Activated gamma-delta T cell treated with Interleukin-2 at 50 U/mL for 16 hours (primary cell): Measurements from ENCODE around the gene ITGB3.
"Not testable (repeated sequence)": the region's sequence is repeated elsewhere in the genome, so short reads cannot be mapped to it uniquely, and the experiment has no call there.

Experiments
- DNase-seq: peaks from one replicate; pipeline ENCODE4 v3.0.0-alpha.2; 2020

The ITGB3 gene

GRCh38 chr17:47253541-47254402 lies at the start of gene ITGB3:
TSS of gene ITGB3 (plus strand) at chr17:47253827. CDS start at chr17:47253862, 35 bp downstream.
- DNase-seq: peak; percentile 59

DNA sequence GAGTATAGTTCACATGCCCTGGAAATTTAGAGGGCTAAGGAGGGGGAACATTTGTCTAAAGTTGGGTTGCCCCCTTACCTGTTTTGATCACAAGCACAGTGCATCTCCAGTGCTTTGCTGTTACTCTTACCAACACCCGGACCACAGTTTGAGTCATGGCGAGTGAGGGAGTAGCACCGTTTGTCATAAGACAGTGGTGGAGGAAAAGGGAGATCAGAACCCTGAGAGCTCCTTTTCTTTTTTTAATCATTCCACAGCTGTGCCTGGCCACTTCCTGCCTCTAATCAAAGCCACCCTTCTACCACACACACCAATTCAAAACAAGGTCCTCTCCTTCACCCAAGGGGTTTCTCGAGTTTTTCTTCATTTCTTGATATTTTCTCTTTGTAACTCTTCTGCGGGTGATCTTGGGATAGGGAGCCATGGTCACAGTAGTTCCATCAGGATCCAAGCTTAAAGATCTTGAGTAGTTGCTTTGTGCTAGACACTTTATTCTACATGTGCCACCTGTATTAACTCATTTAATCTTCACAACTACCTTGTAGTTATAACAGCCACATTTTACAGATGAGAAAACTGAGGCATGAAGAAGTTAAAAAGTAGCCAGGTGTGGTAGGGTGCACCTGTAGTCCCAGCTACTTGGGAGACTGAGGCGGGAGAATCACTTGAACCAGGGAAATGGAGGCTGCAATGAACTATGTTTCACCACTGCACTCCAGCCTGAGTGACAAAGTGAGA lies 49.5 kb upstream of the ITGB3 start:
- DNase-seq: peak; percentile 43

DNA sequence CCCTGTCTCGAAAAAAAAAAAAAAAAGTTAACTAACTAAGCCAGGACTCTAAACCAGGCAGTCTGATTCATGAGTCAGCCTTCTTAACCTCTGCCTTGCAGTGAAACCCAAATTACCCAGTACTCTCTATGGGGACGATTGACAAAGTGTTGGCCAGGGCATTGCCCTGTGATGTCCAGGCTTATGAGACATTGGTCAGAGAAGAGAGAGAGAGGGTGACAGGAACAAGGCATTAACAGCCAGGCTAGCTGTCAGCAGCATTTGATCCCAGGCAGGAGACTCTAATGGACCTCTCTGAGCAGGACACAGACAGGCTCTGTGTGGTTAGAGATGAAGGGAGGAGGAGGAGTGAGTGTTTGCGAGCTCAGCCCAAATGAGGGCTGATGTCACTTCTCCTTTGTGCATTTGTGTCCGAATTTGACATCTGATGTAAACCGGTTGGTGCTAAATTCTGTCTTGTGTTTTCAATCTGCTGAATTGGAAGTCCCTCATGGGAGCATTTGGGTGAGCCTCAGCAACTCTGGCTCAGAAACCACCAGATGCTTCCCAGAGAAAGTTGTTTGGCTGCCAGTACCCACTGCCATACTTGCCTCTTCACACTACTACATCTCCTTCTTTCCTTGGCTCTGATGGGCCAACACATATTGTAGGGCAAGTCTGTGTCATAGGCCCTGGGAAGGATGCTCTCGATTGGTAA lies 48.8 kb upstream of the ITGB3 start:
- peak; percentile 21 for DNase-seq

- peak; percentile 49 for DNase-seq
These were observed 48.1 kb upstream of the ITGB3 start for GRCh38 chr17:47205419-47205963.

DNA sequence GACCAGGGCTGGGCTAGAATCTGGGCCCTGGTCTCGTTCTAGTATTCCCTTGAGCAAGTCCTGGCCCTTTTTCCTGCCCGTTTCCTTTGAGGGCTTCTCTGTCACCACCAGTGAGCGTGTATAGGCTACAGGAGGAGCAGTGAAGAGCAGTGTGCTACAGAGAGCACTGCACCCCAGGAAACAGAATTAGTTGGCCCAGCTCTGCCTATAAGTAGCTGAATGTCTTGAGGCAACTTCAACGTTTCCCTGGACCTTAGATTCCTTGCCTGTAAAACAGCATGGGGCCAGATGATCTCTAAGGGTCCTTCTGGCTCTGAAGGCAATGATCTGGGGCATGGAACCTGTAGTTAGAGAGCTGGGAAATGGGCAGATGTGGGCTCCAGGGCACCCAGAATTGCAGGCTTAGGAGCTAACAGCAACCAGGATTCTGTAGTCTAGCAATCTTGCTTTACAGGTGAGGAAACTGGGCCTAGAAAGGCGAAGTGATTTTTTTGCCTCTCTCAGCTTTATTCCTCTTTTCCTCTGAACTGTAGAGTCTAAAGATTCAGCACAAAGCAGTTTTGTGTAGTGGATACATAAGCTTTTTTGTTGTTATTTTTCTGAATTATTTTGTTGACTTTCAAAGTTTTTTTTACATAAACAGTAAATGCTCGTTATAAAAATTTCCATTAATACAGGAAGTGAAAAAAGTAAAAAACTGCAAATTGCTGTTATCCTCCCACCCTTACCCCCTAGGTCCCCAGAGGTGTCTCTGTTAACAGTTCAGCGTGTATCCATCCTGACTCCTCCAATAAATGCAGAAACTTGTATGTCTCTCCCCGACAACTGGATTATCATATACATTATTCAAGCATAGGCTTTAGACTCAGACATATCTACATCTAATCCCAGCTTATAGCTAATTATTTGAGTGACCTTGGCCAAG lies 46.2 kb upstream of the ITGB3 start:
- DNase-seq: no peak

DNA sequence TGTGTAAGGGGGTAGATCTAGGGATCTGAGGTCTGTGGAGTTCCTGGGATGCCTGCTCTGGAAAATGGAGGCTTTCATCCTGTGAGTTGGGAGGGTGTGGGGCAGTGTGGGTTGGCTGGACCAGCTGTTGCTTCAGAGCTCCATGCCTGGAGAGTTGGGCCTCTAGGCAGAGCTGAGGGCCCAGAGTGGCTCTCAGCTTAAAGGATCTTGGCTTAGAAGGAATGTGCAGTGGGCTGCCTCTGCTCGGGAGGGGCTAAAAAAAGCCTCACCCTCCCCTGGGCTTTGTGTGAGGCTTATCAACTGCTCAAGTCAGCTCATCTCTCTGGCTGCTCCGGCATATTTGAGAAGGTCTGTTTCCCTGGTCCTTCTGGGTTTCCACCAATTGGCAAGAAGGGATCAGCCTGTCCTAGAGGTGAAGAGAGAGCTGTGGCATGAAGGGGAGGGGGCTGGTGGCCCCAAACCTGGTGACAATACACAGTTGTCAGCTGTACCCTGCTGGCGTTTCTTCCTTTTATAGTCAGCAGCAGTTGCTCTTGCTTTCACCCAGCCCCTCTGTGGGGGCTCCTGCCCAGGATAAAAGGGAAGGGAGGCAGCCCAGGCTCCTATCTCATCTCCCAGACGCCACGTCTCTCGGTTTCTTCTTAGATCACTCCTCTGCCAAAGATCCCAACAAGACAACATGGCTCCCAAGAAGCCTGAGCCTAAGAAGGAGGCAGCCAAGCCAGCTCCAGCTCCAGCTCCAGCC lies 44.7 kb upstream of the ITGB3 start, which contains the start of gene MYL4:
TSS of gene MYL4 (plus strand) at position 605 of the 745 bp plus-strand sequence. CDS start at position 680, 75 bp downstream.
- DNase-seq: no peak

DNA sequence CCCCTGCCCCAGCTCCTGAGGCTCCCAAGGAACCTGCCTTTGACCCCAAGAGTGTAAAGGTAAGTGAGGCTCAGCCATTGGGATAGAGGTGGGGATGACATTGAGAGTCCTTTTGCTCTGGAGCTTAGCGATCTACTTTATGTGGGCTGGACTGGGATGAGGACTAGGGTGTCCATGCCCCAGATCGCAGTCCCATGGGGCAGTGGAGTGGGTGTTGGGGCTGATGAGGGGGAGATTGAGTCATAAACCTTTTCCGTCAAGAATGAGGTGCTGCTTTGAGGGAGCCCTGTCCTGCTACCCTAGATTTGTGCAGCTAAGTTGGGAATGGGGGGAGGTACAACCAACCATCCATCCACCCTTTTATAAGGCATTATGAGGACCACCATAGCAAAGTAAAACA lies 44.1 kb upstream of the ITGB3 start:
- DNase-seq: no peak

- no peak for DNase-seq
These were observed 43.5 kb upstream of the ITGB3 start for GRCh38 chr17:47210105-47210504.

DNA sequence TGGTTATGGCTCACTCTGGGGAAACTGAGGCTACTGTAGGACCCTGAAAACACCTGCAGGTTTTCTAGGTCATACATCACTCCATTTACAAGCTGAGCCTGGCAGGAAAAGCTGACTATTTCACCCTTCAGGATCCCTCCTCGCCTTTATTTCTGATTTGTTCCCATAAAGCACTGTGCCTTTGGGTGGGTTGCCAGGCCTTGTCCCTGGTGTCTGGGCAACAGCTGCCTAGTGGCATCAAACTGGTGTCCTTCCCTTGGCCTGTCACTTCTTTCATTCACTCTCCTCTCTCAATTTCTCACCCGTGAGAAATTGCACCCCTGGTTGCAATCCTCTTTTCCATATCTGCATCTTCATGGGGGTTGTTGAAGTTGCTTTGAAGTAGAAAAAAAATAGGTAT lies 42.8 kb upstream of the ITGB3 start:
- no peak for DNase-seq

GRCh38 chr17:47212458-47212857 lies 41.2 kb upstream of the ITGB3 start:
- DNase-seq: no peak

DNA sequence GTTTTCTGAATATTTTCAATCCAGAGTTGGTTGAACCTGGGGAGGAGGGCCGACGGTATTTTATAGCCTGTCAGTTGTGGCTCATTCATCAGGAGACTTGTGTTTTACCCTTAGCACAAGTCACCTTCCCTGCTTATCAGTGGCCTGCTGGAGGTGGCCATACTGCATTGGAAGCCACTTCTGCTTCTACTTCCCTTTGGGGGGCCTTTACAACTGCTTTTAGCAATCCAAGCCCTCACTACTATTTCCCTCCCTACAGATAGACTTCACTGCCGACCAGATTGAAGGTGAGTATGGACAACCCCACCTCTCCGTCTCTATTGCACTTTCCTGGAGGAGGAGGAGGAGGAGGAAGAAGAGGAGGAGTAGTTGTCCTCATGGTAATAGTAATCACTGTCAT lies 40.1 kb upstream of the ITGB3 start:
- DNase-seq: no peak

DNA sequence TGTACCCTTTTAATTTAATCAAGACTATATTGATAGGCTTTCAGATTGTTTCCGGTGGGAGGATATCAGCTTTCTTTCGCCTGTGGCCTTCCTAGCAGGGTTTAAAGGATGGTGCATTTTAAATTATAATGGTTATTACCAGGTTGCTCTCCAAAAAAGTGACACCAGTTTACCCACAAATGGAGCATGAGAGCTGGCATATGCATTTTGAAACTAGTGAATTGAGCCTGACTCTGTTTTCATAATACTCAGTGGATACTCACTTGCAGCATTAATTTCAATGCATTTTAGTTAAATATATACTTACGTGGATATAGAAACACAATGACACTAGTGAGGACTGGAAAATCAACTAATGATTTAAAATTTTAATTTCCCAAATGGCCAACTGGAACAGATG lies 38.7 kb upstream of the ITGB3 start:
- DNase-seq: no peak

DNA sequence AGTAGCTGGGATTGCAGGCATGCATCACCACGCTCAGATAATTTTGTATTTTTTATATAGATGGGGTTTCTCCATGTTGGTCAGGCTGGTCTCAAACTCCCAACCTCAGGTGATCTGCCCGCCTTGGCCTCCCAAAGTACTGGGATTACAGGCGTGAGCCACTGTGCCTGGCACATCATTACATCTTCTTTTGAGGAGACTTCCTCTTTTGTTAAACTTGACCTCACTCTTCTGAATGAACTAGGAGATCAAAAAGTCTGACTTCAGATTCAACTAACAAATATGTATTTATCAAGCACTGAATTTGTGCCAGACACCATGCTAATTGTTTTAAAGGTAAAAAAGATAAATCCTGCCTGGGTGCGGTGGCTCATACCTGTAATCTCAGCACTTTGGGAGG lies 36.8 kb upstream of the ITGB3 start:
- DNase-seq: not testable (repeated sequence)

DNA sequence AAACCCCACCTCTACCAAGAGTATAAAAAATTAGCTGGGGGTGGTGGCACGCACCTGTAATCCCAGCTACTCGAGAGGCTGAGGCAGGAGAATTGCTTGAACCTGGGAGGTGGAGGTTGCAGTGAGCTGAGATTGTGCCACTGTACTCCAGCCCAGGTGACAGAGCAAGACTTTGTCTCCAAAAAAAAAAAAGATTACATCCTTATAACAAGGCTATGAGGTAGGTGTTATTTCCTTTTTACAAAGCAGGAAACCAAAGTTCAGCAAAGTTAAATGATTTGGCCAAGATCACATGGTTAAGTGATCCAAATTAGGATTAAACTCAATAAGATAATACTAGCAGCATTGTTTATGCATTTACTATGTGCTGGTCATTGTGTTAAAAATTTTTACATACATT lies 36.3 kb upstream of the ITGB3 start:
- not testable (repeated sequence) for DNase-seq

DNA sequence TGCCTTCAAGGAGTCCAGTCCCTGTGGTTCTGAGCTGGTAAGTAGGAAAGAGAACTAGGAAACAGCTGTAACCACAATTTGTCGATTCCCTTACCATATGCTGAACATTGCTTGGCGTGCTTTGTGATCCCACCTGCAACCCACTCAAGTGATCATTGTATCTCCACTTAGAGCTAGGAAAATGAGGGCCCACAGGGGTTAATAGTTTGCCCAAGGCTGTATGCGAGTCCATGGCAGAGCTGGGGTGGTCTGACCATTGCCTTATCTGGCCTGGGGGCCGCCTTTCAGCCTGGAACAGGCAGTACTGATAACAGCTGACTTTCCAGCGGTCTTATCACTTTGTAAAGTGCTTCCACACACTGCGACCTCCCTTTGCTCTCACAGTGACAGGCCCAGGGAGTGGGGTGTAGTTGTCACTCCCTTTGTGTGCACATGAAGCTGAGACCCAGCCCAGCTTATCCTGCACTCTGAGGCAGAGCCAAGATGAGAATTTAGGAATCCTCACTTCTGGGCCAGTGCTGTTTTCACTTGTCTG lies 34.7 kb upstream of the ITGB3 start:
- no peak for DNase-seq

DNA sequence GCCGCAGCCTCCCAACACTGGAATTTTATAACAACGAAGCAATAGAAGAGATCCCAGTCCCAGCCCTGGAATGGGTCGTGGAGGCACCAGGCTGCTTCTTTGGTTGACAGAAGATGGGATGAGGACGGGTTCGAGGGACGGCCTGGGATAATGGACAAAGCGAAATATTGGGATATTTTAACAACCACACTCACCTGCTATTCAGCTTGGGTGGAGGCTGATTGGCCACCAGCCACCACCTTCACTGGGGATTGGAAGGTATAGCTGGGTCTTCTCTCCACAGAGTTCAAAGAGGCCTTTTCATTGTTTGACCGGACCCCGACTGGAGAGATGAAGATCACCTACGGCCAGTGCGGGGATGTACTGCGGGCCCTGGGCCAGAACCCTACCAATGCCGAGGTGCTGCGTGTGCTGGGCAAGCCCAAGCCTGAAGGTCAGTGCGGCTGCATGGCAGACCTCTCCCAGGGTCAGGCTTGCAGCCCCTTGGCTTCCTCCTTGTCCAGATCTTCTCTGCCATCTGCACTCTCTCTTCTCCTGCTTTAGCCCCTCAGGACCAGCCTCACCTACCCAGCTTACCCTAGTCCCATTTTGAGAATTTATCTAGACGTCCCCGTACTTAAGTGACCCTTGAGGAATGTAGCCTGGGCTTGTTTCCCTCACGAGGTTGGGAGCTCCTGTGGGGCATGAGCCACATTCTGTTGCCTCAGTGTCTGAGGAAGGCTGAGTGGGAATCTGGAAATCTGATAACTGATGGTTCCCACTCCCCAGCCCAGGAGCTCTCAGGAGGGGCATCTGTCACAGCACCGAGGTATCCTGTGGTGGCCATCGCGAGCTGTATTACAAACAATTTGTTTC lies 33.8 kb upstream of the ITGB3 start:
- no peak for DNase-seq

GRCh38 chr17:47220531-47220999 lies 33.1 kb upstream of the ITGB3 start:
- DNase-seq: peak; percentile 12

- DNase-seq: no peak
These were observed 32.5 kb upstream of the ITGB3 start for GRCh38 chr17:47221154-47221553.

GRCh38 chr17:47222047-47222446 lies 31.6 kb upstream of the ITGB3 start:
- no peak for DNase-seq

- DNase-seq: no peak
These were observed 30.6 kb upstream of the ITGB3 start for GRCh38 chr17:47223007-47223406.
